Activated CD4-positive, CD25-positive, alpha-beta regulatory T cell treated with anti-CD3 and anti-CD28 coated beads, Interleukin-2, amount 50 U/mL, for 16 hours (primary cell): Measurements from ENCODE around the gene EGF.

Source experiments
- DNase-seq: peaks from one replicate; pipeline ENCODE4 v3.0.0-alpha.2; 2020; ENCODE audit warnings: low read depth, low spot score

The EGF gene

GRCh38 chr4:109994415-109994827 lies 81.7 kb downstream of the EGF start:
- DNase-seq: no peak

DNA sequence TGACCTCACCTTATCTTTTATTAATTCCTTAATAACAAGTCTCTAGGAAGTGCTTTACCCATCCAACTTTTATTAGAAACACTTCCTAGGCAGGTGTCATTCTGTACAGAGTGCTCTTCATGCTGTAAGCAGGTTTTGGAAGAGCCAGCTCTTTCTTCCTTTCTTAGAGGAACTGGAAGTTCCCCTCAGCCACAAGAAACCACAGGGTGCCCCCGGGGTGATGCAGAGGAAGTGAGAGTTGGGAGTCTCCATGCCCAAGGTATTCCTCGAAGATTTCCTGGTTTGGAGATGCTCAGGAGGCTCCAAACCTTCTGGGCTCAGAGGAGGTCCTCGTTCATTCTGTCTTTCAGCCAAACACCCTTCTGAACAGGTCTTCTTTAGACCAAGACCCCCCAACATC lies 83.8 kb downstream of the EGF start:
- no peak for DNase-seq

- DNase-seq: no peak
Observed at GRCh38 chr4:109998867-109999584, 86.3 kb downstream of the EGF start.

DNA sequence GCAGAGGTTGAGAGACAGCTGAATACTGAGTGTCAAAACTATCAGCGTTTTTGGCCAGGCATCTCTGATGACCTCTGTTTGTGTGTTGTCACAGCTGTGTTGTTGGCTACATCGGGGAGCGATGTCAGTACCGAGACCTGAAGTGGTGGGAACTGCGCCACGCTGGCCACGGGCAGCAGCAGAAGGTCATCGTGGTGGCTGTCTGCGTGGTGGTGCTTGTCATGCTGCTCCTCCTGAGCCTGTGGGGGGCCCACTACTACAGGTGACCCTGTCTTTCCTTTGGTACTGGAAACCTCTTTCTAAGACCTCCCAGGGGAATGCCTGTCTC lies 86.9 kb downstream of the EGF start:
- no peak for DNase-seq

GRCh38 chr4:110002326-110002725 lies 89.6 kb downstream of the EGF start:
- no peak for DNase-seq

DNA sequence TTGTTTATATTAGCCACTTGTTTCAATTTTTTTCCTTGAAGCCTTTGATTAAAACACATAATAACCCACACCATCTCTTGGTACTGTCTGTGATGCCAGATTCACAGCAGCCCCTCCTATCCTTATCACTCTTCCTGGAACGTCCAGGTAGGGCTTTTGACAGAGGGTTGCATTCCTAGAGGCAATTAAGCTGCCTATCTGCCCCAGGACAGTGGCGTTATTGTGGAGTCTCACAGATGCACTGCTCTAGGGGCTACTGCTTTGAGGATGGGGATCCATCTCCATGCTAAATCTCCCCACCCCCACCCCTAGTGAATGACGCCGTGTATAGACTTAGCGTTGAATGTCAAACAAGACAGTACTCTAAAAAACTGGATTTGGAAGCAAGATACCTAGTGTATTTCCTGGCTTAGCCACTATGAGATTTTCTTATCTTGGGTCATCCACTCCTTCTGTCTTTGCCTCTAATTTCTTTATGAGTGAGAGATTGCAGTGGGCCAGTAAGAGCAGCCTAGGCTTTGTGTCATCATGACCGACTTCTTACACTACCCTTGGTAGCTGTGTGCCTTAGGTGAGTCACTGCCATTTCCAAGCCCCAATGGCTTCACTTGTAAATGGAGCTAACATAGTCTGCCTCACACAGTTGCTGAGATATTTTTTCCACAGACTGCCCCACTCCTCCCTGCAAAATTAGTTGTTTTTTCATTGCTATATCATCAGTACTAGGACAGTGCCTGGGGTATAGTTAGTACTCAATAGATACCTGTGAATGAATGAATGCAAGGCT lies 90.9 kb downstream of the EGF start:
- no peak for DNase-seq

DNA sequence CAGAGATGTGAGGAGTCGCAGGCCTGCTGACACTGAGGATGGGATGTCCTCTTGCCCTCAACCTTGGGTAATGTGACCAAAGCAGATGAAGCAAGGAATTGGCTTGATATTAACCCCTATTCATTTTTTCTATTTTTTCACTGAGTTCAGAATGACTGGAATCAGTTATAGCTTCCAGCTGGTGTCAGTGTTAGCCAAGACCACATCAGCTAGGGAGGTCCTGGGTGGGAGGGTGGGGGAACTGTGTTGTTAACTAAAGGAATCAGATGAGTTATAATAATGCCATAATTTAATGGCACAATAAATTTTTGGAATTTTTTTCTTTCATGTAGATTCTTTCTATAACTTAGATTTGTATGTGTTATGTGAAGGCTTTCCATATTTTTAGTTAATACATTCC lies 91.9 kb downstream of the EGF start:
- DNase-seq: no peak

DNA sequence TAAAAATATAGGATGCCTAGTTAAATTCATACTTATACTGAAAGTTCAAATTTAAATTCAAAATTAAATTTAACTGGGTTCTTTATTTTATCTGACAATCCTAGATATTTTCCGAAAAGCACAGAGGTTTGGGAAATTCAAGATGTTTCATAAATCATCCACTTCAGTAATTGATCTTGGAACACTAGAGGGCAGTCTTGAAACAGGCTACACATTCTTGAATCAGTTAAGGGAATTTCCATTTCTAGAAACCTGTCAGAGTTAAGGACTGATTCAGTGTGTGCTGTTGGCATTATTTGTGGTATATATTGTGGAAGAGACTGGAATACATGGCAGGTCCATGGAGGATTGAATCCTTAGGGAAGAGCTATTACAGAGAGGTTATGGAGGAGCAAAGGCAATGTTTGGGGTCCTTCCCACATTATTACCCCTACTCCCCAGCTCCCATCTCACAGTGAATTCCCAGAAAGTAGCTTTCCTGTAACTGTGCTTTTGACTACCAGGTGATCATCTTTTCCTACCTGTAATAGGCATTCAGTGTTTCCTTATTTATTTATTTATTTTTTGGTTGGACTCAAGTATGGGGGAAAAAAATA lies 92.9 kb downstream of the EGF start:
- DNase-seq: no peak

DNA sequence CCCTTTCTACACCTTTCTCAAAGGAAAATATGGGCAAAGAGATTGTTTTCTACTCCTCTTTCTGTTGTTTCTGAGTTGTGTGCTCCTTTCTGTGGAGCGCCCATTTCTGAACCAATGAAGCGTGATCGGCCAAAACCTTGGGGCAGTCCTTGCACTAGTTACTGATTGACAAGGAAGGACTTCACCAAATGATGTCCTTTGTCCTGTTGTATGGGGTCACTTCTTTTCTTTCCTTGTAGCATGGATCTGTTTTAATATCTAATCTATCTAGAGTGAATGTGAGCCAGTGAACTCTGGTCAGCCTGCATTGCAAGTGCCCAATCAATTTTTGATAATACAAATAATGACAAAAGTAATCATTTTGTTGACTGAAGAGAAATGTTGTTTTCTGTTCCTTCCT lies 94.5 kb downstream of the EGF start:
- no peak for DNase-seq

DNA sequence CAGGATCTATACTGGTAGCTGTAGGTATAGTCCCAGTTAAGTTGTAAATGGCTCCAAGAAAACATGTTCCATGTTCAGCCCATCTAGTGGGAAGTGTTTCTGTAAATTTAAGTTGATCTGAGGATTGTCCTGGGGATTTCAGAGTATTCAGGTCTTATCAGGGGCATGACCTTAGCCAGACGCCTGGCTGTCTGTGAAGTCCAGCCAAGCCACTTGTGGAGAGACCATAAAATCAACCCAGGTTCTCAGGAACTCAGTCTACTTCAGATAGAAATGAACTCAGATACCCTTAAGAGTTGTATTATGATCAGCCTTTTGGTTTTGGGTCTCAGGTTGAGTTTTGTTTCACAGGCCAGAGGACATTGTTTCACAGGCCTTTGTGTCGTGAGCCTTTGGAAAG lies 95.9 kb downstream of the EGF start:
- DNase-seq: no peak

GRCh38 chr4:110009550-110009949 lies 96.9 kb downstream of the EGF start:
- no peak for DNase-seq

DNA sequence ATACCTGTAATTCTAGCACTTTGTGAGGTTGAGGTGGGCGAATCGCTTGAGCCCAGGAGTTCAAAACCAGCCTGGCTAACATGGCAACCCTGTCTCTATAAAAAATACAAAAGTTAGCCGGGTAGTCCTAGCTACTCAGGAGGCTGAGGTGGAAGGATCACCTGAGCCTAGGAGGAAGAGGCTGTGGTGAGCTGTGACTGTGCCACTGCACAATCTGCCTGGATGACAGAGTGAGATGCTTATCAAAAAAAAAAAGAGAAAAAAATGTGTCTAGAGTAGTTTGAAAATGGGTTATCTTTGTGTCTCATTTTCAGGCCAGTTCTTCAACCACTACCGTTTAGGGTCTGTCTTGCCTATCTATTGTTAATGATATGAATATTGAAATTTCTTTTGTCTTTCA lies 98.1 kb downstream of the EGF start:
- no peak for DNase-seq

GRCh38 chr4:110012917-110013316 lies 100.2 kb downstream of the EGF start:
- no peak for DNase-seq

GRCh38 chr4:110014233-110014632 lies 101.5 kb downstream of the EGF start:
- DNase-seq: no peak

- no peak for DNase-seq
Observed at GRCh38 chr4:110019153-110019552, 106.5 kb downstream of the EGF start.

GRCh38 chr4:110020139-110020538 lies 107.5 kb downstream of the EGF start:
- no peak for DNase-seq

- DNase-seq: no peak
Observed at GRCh38 chr4:110020646-110021443, 108.2 kb downstream of the EGF start.

DNA sequence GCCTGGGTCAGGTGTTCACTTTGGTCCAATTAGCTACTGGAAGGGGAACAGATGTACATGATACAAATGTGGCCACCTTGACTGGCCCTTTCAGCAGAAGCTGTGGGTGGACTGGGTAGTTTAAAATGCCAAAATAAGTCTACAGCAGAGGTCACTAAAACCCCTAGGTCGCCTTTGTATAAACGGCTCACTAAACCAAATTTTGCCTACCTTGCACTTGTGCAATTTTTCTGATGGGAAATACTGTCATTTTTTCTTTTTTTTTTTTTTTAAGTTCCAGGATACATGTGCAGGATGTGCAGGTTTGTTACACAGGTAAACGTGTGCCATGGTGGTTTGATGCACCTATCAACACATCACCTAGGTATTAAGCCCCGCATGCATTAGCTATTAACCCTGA lies 109.8 kb downstream of the EGF start:
- no peak for DNase-seq

DNA sequence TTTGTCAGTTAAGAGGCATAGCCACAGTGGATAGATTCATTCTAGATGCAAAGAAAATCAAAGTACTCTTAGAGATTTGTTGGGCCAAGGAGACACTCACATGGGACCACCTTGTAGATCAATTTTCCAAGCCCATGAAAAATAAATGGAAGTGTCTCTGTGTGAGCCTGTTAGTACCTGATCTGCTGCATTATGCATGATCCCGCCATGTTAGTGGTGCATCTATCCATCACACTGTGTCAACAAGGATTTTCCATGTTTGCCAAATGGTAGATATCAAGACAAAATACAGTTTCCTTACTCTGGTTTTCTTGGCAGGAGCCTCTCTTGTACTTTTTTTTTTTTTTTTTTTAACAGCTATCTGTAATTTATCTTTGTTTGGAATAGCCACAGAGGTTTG lies 112.4 kb downstream of the EGF start:
- no peak for DNase-seq

GRCh38 chr4:110025718-110026117 lies 113.0 kb downstream of the EGF start:
- no peak for DNase-seq

- no peak for DNase-seq
Observed at GRCh38 chr4:110032603-110033002, 119.9 kb downstream of the EGF start.

GRCh38 chr4:110033355-110034025 lies 120.8 kb downstream of the EGF start:
- no peak for DNase-seq
